Measurements from ENCODE around the gene KDM1B.
"Not testable (repeated sequence)": the region's sequence is repeated elsewhere in the genome, so short reads cannot be mapped to it uniquely, and the experiment has no call there.

The KDM1B gene

GRCh38 chr6:18138906-18139305 is 16.3 kb upstream of the KDM1B start:
- TF ChIP-seq, protein P1, sequence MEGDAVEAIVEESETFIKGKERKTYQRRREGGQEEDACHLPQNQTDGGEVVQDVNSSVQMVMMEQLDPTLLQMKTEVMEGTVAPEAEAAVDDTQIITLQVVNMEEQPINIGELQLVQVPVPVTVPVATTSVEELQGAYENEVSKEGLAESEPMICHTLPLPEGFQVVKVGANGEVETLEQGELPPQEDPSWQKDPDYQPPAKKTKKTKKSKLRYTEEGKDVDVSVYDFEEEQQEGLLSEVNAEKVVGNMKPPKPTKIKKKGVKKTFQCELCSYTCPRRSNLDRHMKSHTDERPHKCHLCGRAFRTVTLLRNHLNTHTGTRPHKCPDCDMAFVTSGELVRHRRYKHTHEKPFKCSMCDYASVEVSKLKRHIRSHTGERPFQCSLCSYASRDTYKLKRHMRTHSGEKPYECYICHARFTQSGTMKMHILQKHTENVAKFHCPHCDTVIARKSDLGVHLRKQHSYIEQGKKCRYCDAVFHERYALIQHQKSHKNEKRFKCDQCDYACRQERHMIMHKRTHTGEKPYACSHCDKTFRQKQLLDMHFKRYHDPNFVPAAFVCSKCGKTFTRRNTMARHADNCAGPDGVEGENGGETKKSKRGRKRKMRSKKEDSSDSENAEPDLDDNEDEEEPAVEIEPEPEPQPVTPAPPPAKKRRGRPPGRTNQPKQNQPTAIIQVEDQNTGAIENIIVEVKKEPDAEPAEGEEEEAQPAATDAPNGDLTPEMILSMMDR (IDR thresholded peaks at IDR 0.05; ENCODE audit: low read depth, low read length), result no peak
- H3K4me3 ChIP-seq (ENCODE audit: low read depth, low read length), result no peak overlapping the region

- no peak overlapping the region for H3K4me3 ChIP-seq (ENCODE audit: low read depth, low read length)
- TF ChIP-seq, protein P1 (IDR thresholded peaks at IDR 0.05; ENCODE audit: low read depth, low read length), result no peak
Observed at GRCh38 chr6:18139935-18140621, 15.1 kb upstream of the KDM1B start.

DNA sequence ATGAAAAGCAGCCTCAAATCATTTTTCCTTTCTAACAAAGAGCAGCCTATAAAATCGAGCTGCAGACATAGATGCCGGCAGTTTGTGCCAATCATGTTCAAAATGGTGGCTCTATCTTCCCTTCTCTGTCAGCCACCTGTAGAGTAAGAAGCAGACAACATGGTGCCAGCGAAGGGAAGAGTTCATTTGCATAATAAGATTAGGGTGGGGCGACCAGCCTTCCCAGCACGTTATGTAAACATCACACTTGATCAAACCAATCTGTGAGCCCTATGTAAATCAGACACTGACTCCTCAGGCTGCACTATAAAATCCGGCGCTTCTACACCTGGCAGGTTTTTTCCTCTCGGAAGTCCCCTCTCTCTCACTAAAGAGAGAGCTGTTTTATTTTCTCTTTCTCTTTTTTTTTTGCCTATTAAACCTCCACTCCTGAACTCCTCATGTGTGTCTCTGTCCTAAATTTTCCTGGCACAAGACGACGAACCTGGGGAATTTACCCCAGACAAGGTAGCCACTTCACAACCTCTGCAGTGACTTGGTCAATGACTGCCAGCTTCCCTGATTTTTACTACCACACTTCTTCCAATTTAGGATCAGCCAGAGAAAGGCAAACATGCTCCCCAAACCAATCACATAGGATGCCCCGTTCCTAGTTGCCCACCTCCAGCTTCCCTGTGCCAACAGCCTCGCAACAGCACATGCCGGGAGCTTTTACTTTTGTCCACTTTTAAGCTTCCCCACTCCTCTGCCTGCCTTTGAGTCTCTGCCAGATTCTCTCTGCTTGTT is 13.2 kb upstream of the KDM1B start:
- TF ChIP-seq, protein P1 (IDR thresholded peaks at IDR 0.05; ENCODE audit: low read depth, low read length), result no peak
- no peak overlapping the region for H3K4me3 ChIP-seq (ENCODE audit: low read depth, low read length)

- TF ChIP-seq, protein P1 (IDR thresholded peaks at IDR 0.05; ENCODE audit: low read depth, low read length), result no peak
- H3K4me3 ChIP-seq (ENCODE audit: low read depth, low read length), result no peak overlapping the region
Observed at GRCh38 chr6:18142591-18142861, 12.7 kb upstream of the KDM1B start.

GRCh38 chr6:18147160-18147559 is 8.1 kb upstream of the KDM1B start:
- no peak overlapping the region for H3K4me3 ChIP-seq (ENCODE audit: low read depth, low read length)
- TF ChIP-seq, protein P1 (IDR thresholded peaks at IDR 0.05; ENCODE audit: low read depth, low read length), result no peak

DNA sequence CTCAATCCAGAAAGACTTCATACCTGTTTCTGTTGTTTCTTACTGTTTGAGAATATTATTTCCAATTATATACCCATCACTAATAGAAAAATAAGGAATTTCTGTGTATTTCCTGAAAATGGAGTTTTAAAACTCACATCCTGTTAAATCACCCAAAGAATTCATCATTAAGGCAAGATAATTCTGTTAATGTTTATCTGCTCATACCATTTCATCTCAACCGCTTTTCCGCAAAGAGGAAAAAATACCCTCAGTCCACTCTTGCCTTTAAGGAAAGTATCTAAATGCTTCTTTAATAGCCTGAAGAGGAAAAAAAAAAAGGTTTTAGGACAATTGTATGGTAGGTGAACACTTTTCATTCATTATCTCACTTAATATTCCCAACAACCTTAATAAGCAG is 7.6 kb upstream of the KDM1B start:
- H3K4me3 ChIP-seq (ENCODE audit: low read depth, low read length), result no peak overlapping the region
- TF ChIP-seq, protein P1 (IDR thresholded peaks at IDR 0.05; ENCODE audit: low read depth, low read length), result no peak

DNA sequence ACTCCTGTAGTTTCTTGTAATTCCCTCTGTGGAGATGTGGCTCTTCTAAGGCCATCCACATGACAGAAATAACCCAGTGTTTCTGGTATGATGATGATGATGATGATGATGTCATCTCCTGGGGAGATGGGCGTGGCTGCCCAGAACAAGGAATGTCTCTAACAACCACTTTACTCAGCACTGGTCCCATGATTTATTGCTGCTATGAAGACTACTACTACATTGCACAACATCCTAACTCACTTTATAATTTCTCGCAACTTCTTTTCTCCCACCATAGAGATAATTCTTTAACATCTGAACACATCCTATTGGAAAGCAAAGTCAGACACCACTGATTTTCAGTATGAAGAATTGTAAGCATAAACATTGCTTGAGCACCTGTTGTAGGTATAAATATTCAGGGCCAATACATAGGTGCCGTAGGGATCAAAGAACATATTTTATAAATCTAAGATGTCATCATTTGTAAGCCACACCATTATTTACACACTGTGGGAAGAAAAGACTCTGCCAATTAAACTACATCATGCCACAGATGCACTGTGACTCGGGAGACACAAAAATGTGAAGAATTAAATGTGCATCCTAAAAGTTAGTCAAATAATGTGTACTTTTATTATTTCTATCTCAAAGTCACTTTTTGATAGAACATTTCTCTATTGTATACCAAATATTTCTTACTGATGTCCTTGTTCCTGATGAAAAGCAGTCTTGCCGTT is 6.8 kb upstream of the KDM1B start:
- TF ChIP-seq, protein P1 (IDR thresholded peaks at IDR 0.05; ENCODE audit: low read depth, low read length), result no peak
- H3K4me3 ChIP-seq (ENCODE audit: low read depth, low read length), result no peak overlapping the region

DNA sequence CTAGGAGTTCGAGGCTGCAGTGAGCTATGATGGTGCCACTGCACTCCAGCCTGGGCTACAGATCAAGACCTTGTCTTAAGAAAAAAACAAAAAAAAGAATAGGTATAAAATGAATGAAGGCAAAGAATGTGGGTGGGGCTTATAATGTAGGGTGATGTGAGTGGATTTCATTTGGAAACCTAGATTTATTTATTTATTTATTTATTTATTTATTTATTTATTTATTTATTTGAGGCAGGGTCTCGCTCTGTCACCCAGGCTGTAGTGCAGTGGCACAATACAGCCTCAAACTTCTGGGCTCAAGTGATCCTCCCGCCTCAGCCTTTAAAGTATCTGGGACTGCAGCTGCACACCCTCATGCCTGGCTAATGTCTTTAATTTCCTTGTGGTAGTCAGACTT is 3.8 kb upstream of the KDM1B start:
- H3K4me3 ChIP-seq (ENCODE audit: low read depth, low read length), result not testable (repeated sequence)
